Stomach (tissue), 9 donors: ENCODE measurements around the gene NAALADL2. TPM values are rescaled to one million over a fixed set of nuclear protein-coding genes. Genes with fewer than 3 reads are reported as not detected.

Source experiments
- DNase-seq, 2 donors: peaks; one replicate each; pipeline versions ENCODE4 v3.0.0 to v3.0.0-alpha.2; 2013 to 2019
- H3K27ac ChIP-seq, 5 donors: fragments of 200-600 bp in 4 of 5; sonication (generic) in 4 of 5; one replicate each; pipeline ENCODE4 v1.5.1; 2013 to 2019; ENCODE audit warnings: mild to moderate bottlenecking in 1 of 5, moderate library complexity in 1 of 5
- H3K27me3 ChIP-seq, 3 donors: fragments of 200-600 bp; sonication (generic); one replicate each; pipeline ENCODE4 v1.5.1; 2017 to 2019; ENCODE audit warnings: mixed run types in 1 of 3
- H3K36me3 ChIP-seq, 4 donors: fragments of 200-600 bp; sonication (generic); 1 replicate in 3 of 4; 2 replicates in 1 of 4; pipeline ENCODE4 v1.5.1; 2016 to 2019
- H3K4me1 ChIP-seq, 4 donors: fragments of 200-600 bp; sonication (generic); one replicate each; pipeline ENCODE4 v1.5.1; 2016 to 2019
- H3K4me3 ChIP-seq, 4 donors: fragments of 200-600 bp; sonication (generic) in 3 of 4; one replicate each; pipeline ENCODE4 v1.5.1; 2016 to 2019; ENCODE audit warnings: mild to moderate bottlenecking in 1 of 4
- H3K9me3 ChIP-seq, 4 donors: fragments of 200-600 bp; sonication (generic); one replicate each; pipeline ENCODE4 v1.5.1; 2016 to 2019
- CTCF ChIP-seq, 7 experiments: fragments of 450-650 bp in 4 of 7; fragments of 200-600 bp in 3 of 7; sonication (generic) in 3 of 7; IDR thresholded peaks; one replicate each; pipeline ENCODE4 v1.5.1; 2016 to 2019; ENCODE audit warnings: antibody characterized with exemption in 7 of 7, control low read depth in 2 of 7, mild to moderate bottlenecking in 1 of 7
- EP300 ChIP-seq: sonication (generic); formaldehyde crosslinking; IDR thresholded peaks from one replicate; pipeline ENCODE4 v1.6.1; 2017; ENCODE audit warnings: antibody characterized with exemption
- POLR2A ChIP-seq, 4 donors: fragments of 450-650 bp; IDR thresholded peaks; one replicate each; pipeline ENCODE4 v1.6.1; 2016; ENCODE audit warnings: antibody characterized with exemption in 4 of 4, control low read depth in 2 of 4, mild to moderate bottlenecking in 1 of 4, moderate library complexity in 1 of 4
- POLR2AphosphoS5 ChIP-seq, 3 donors: sonication (generic); formaldehyde crosslinking; IDR thresholded peaks; one replicate each; pipeline ENCODE4 v1.6.1; 2016; ENCODE audit warnings: antibody characterized with exemption in 3 of 3
- WGBS, 5 donors: extraction: QIAGEN DNeasy Blood & Tissue Kit in 3 of 5; methylation state at CpG; one replicate each; pipeline versions ENCODE4 v1.1.5 to v1.1.7; 2013 to 2018; 5-methylcytosine and 5-hydroxymethylcytosine counted together
- intact Hi-C: fragments of 100-400 bp; cut with DNase I; formaldehyde crosslinking; loops from one replicate; pipeline ENCODE4 v1.15.1; 2023; ENCODE audit warnings: low total_unique reads
- polyA plus RNA-seq, 3 donors: library from polyadenylated mRNA; stranded (reverse); fragments of 200-250 nt; gene quantifications; one replicate each; pipeline ENCODE4 v1.2.3, GENCODE V29; 2013
- total RNA-seq, 5 donors: library from RNA; depleted of rRNA; stranded (reverse); fragments of >200 nt; gene quantifications; one replicate each; pipeline versions ENCODE4 v1.1.0 to v1.2.3, GENCODE V29; 2014 to 2016
- donor health status: healthy with polysubstance abuse.
- donor health status: Bipolar disorder and iron deficiency.
- donor health status: healthy.

NAALADL2 gene
- total and polyA plus RNA-seq, 8 donors: 0.58 to 43.7 (median 5.4) TPM

- Histone ChIP-seq H3K27me3 (no peaks in the 10 kb centered on the region), H3K36me3 (no peaks in the 10 kb centered on the region), H3K4me3 (no peak overlapping the region), H3K4me1 (peaks cover 0 to 12% (median 0%) of the 10 kb centered on the region in 4 donors), H3K9me3 (peaks cover 0 to under 1% (median 0%) of the 10 kb centered on the region in 4 donors), H3K27ac (no peak overlapping the region)
- 59 to 86% (median 78%) methylated on average over 1 of the region's 1 CpG for WGBS, 5 donors
- TF ChIP-seq POLR2AphosphoS5 (IDR thresholded peaks at IDR 0.05) (no peak), EP300 (no peak), POLR2A (IDR thresholded peaks at IDR 0.05) (no peak), CTCF (IDR thresholded peaks at IDR 0.05) (no peak)
- DNase-seq: no peak
- intact Hi-C loops: no loop called here
Observed at GRCh38 chr3:174844746-174845145, 14.4 kb upstream of the NAALADL2 start.

- no peak for TF ChIP-seq POLR2A (IDR thresholded peaks at IDR 0.05)
- TF ChIP-seq POLR2AphosphoS5 (IDR thresholded peaks at IDR 0.05): no peak
- TF ChIP-seq CTCF (IDR thresholded peaks at IDR 0.05): no peak
- TF ChIP-seq EP300: no peak
- 76 to 93% (median 90%) methylated on average over 1 of the region's 1 CpG for WGBS, 5 donors
- intact Hi-C loops: no loop called here
Observed at GRCh38 chr3:174846055-174846454, 13.1 kb upstream of the NAALADL2 start.

GRCh38 chr3:174854987-174855386 is 4.1 kb upstream of the NAALADL2 start:
- WGBS, 5 donors: 90 to 96% (median 93%) methylated on average over 7 of the region's 7 CpGs
- Histone ChIP-seq H3K4me3 (no peak overlapping the region), H3K36me3 (no peaks in the 10 kb centered on the region), H3K4me1 (no peaks in the 10 kb centered on the region), H3K9me3 (peaks cover 0 to 3% (median 1%) of the 10 kb centered on the region in 4 donors), H3K27ac (no peak overlapping the region), H3K27me3 (no peaks in the 10 kb centered on the region)
- intact Hi-C loops: no loop called here
- no peak for TF ChIP-seq POLR2A (IDR thresholded peaks at IDR 0.05)
- TF ChIP-seq CTCF (IDR thresholded peaks at IDR 0.05): no peak
- no peak for TF ChIP-seq POLR2AphosphoS5 (IDR thresholded peaks at IDR 0.05)
- no peak for TF ChIP-seq EP300
- no peak for DNase-seq

More at GRCh38 chr3:174846055-174846454, 13.1 kb upstream of the NAALADL2 start:
- Histone ChIP-seq H3K4me3 (no peak overlapping the region), H3K9me3 (peaks cover 0 to 6% (median 2%) of the 10 kb centered on the region in 4 donors), H3K27me3 (no peaks in the 10 kb centered on the region), H3K36me3 (no peaks in the 10 kb centered on the region), H3K27ac (no peak overlapping the region), H3K4me1 (peaks cover 0 to 2% (median 0%) of the 10 kb centered on the region in 4 donors)
- no peak for DNase-seq

GRCh38 chr3:174857301-174857700 is 1.8 kb upstream of the NAALADL2 start:
- Histone ChIP-seq H3K27me3 (no peaks in the 10 kb centered on the region), H3K4me1 (peaks cover 0 to 6% (median under 1%) of the 10 kb centered on the region in 4 donors), H3K4me3 (no peak overlapping the region), H3K36me3 (no peaks in the 10 kb centered on the region), H3K27ac (no peak overlapping the region), H3K9me3 (no peaks in the 10 kb centered on the region)
- 10 to 51% (median 28%) methylated on average over 3 of the region's 3 CpGs for WGBS, 5 donors
- TF ChIP-seq POLR2A (IDR thresholded peaks at IDR 0.05): no peak
- TF ChIP-seq POLR2AphosphoS5 (IDR thresholded peaks at IDR 0.05): no peak
- TF ChIP-seq EP300: no peak
- no peak for TF ChIP-seq CTCF (IDR thresholded peaks at IDR 0.05)
- no peak for DNase-seq
- intact Hi-C loops: no loop called here
